Parathyroid adenoma (tissue), 2 donors: ENCODE results near the gene FAM181B.
A peak's percentile ranks its signal among the peaks of the same experiment; 100 is the strongest.

Experiments
- H2AFZ ChIP-seq: fragments of 300-600 bp; sonication (generic); one replicate; pipeline ENCODE4 v1.7.0; 2017; ENCODE audit warnings: antibody characterized with exemption, mild to moderate bottlenecking
- H3K27ac ChIP-seq: fragments of 300-600 bp; sonication (generic); one replicate; pipeline ENCODE4 v1.7.0; 2017
- H3K27me3 ChIP-seq: fragments of 300-600 bp; sonication (generic); one replicate; pipeline ENCODE4 v1.7.0; 2017; ENCODE audit warnings: low read length; ENCODE audit not compliant: control insufficient read depth, insufficient read depth
- H3K36me3 ChIP-seq: fragments of 300-600 bp; sonication (generic); one replicate; pipeline ENCODE4 v1.7.0; 2017; ENCODE audit warnings: low read length; ENCODE audit not compliant: control insufficient read depth, insufficient read depth
- H3K4me1 ChIP-seq: fragments of 300-600 bp; sonication (generic); one replicate; pipeline ENCODE4 v1.7.0; 2017; ENCODE audit warnings: control low read depth
- H3K4me2 ChIP-seq: fragments of 300-600 bp; sonication (generic); one replicate; pipeline ENCODE4 v1.7.0; 2017; ENCODE audit warnings: low read length
- H3K4me3 ChIP-seq: fragments of 300-600 bp; sonication (generic); one replicate; pipeline ENCODE4 v1.7.0; 2017; ENCODE audit warnings: low read depth, low read length
- H3K79me2 ChIP-seq: fragments of 300-600 bp; sonication (generic); one replicate; pipeline ENCODE4 v1.7.0; 2017; ENCODE audit warnings: control low read depth
- H3K9ac ChIP-seq: fragments of 300-600 bp; sonication (generic); one replicate; pipeline ENCODE4 v1.7.0; 2017; ENCODE audit warnings: mild to moderate bottlenecking
- H3K9me3 ChIP-seq: fragments of 300-600 bp; sonication (generic); one replicate; pipeline ENCODE4 v1.7.0; 2017; ENCODE audit warnings: low read length; ENCODE audit not compliant: control insufficient read depth
- TF ChIP-seq, protein P1 (sequence below): fragments of 300-600 bp; sonication (generic); IDR thresholded peaks from one replicate; pipeline ENCODE4 v1.7.0; 2017; ENCODE audit warnings: antibody characterized with exemption, mild to moderate bottlenecking
- donor health status: primary hyperparathyroidism.

Gene FAM181B, protein sequence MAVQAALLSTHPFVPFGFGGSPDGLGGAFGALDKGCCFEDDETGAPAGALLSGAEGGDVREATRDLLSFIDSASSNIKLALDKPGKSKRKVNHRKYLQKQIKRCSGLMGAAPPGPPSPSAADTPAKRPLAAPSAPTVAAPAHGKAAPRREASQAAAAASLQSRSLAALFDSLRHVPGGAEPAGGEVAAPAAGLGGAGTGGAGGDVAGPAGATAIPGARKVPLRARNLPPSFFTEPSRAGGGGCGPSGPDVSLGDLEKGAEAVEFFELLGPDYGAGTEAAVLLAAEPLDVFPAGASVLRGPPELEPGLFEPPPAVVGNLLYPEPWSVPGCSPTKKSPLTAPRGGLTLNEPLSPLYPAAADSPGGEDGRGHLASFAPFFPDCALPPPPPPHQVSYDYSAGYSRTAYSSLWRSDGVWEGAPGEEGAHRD

DNA sequence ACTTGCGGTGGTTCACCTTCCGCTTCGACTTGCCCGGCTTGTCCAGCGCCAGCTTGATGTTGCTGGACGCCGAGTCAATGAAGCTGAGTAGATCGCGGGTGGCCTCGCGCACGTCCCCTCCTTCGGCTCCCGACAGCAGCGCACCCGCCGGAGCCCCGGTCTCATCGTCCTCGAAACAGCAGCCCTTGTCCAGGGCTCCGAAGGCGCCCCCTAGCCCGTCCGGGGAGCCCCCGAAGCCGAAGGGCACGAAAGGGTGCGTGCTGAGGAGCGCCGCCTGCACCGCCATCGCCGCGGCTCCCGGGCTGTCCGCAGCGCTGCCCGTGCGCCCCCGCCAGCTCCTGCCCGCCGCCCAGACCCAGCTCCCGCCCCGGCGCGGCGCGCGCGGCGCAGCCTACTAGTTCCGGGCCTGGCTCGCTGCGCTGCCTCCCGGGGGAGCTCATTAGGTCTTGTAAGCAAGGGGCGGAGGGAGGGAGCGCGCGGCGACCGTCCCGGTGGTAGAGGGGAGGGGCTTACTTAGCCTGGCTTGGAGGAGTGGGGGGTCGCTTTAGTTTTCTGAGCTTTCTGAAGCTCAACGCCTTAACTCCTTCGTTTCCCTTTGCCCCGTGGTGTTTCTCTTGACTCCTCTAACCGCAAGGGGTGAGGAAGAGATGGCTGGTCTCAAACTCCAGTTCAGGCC is at the start of gene FAM181B:
FAM181B (minus strand) TSS at position 421 of the 676 bp plus-strand sequence; CDS start at position 286, 135 bp downstream.
- no peak within 1 kb of the TSS for H3K27ac ChIP-seq
- TF ChIP-seq, protein P1, sequence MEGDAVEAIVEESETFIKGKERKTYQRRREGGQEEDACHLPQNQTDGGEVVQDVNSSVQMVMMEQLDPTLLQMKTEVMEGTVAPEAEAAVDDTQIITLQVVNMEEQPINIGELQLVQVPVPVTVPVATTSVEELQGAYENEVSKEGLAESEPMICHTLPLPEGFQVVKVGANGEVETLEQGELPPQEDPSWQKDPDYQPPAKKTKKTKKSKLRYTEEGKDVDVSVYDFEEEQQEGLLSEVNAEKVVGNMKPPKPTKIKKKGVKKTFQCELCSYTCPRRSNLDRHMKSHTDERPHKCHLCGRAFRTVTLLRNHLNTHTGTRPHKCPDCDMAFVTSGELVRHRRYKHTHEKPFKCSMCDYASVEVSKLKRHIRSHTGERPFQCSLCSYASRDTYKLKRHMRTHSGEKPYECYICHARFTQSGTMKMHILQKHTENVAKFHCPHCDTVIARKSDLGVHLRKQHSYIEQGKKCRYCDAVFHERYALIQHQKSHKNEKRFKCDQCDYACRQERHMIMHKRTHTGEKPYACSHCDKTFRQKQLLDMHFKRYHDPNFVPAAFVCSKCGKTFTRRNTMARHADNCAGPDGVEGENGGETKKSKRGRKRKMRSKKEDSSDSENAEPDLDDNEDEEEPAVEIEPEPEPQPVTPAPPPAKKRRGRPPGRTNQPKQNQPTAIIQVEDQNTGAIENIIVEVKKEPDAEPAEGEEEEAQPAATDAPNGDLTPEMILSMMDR: no peak
- H3K79me2 ChIP-seq: no peaks in the 10 kb centered on the region

DNA sequence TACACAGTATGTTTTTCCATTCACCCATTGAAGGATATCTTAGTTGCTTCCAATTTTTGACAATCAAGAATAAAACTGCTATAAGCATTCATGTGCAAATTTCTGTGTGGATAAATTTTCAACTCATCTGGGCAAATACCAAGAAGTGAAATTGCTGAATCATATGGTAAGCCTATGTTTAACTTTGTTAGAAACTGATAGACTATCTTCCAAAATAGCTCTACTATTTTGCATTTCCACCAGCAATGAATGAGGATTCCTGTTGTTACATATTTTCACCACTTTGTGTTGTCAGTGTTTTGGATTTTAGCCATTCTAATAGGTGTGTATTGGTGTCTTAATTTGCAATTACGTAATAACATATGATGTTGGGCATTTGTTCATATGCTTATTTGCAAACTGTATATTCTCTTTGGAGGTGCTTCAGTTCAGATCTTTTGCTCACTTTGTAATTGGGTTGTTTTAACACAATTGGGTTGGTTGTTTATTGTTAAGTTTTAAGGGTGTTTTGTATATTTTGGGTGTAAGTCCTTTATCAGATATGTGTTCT is 49.2 kb upstream of the FAM181B start:
- Histone ChIP-seq H3K27me3 (no peaks in the 10 kb centered on the region), H3K4me2 (no peak overlapping the region), H3K4me3 (no peak overlapping the region), H3K79me2 (no peaks in the 10 kb centered on the region), H3K4me1 (no peaks in the 10 kb centered on the region), H2AFZ (no peak overlapping the region), H3K9me3 (no peaks in the 10 kb centered on the region), H3K36me3 (no peaks in the 10 kb centered on the region), H3K27ac (no peak overlapping the region), H3K9ac (no peak overlapping the region)
- TF ChIP-seq, protein P1: no peak

More for the DNA sequence above, at the start of gene FAM181B:
- no peaks in the 10 kb centered on the region for H3K36me3 ChIP-seq
- no peaks in the 10 kb centered on the region for H3K9me3 ChIP-seq
- no peaks in the 10 kb centered on the region for H3K4me1 ChIP-seq
- no peak within 1 kb of the TSS for H3K9ac ChIP-seq
- no peaks in the 10 kb centered on the region for H3K27me3 ChIP-seq
- H3K4me3 ChIP-seq: peak within 1 kb of the TSS; percentile 48
- peak within 1 kb of the TSS; percentile 84 for H2AFZ ChIP-seq
- peak within 1 kb of the TSS; percentile 69 for H3K4me2 ChIP-seq

DNA sequence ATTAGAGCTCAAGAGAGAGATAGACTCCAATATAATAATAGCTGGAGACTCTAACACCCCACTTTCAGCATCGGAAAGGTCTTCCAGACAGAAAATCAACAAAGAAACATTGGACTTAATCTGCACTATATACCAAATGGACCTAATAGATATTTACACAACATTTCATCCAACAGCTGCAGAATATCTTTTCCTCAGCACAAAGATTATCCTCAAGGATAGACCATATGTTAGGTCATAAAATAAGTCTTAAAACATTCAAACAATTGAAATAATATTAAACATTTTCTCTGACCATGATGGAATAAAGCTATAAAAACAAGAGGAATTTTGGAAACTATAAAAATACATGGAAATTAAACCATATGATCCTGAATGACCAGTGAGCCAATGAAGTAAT is 45.1 kb upstream of the FAM181B start:
- H3K27me3 ChIP-seq: no peaks in the 10 kb centered on the region
- H3K4me1 ChIP-seq: no peaks in the 10 kb centered on the region
- no peaks in the 10 kb centered on the region for H3K79me2 ChIP-seq
- no peaks in the 10 kb centered on the region for H3K36me3 ChIP-seq
- no peaks in the 10 kb centered on the region for H3K9me3 ChIP-seq
- no peak overlapping the region for H3K4me3 ChIP-seq
- H3K9ac ChIP-seq: no peak overlapping the region
- H3K4me2 ChIP-seq: no peak overlapping the region
- H3K27ac ChIP-seq: no peak overlapping the region
- H2AFZ ChIP-seq: no peak overlapping the region
- TF ChIP-seq, protein P1: no peak

DNA sequence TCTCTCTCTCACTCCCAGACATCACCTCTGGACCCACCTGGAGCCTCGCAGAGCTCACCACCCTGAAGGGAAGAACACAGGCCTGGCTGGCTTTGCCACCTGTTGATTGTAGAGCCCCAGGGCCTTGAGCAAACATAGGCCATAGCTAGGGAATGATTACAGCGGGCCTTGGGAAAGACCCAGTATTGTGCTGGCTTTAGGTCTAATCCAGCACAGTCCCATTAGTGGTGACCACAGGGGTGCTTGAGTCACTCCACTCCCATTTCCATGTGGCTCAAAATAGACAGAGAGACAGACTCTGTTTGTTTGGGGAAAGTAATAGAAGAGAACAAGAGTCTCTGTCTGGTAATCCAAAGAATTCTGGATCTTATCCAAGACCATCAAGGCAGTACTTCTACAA is 42.7 kb upstream of the FAM181B start:
- no peaks in the 10 kb centered on the region for H3K36me3 ChIP-seq
- no peak overlapping the region for H3K4me3 ChIP-seq
- no peak overlapping the region for H3K27ac ChIP-seq
- TF ChIP-seq, protein P1: no peak
- H3K4me1 ChIP-seq: no peaks in the 10 kb centered on the region
- H3K9me3 ChIP-seq: no peaks in the 10 kb centered on the region
- no peaks in the 10 kb centered on the region for H3K79me2 ChIP-seq
- no peak overlapping the region for H3K4me2 ChIP-seq
- no peak overlapping the region for H3K9ac ChIP-seq
- H2AFZ ChIP-seq: no peak overlapping the region
- no peaks in the 10 kb centered on the region for H3K27me3 ChIP-seq
